ENCODE results near the gene C3orf18. TPM values are rescaled to one million over a fixed set of nuclear protein-coding genes. Genes with fewer than 3 reads are reported as not detected.

The C3orf18 gene
- total RNA-seq, 1 experiment from 2014 or later, result 5.0 TPM

DNA sequence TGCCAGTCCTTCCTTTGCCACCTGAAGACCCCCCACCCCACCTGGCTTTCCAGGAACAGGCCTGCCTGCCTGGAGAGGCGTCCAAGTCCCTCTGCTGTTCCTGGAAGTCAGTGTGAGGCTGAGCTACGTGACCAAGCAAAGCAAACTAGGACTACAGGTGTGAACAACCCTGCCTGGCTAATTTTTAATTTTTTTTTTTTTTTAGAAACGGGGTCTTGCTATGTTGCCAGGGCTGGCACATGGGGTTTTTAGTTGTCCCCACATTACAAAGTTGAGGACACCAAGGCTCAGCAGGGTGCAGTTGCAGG is 19.2 kb upstream of the C3orf18 start:
- H3K27me3 ChIP-seq (ENCODE audit: control insufficient read depth, insufficient read depth, low read length), result no peaks in the 10 kb centered on the region
- no TSS peak for BruUV-seq (replicated peaks)
- H3K36me3 ChIP-seq (ENCODE audit: control insufficient read depth, insufficient read depth, low read length), result no peaks in the 10 kb centered on the region
- no peak for DNase-seq (ENCODE audit: low read depth, low spot score)
- no peak for ATAC-seq
- H3K9me3 ChIP-seq (ENCODE audit: control insufficient read depth, insufficient read depth, low read depth, low read length), result no peaks in the 10 kb centered on the region
- TF ChIP-seq TCF7L2 (IDR thresholded peaks at IDR 0.05; ENCODE audit: low read depth, low read length) (no peak), POLR2AphosphoS5 (IDR thresholded peaks at IDR 0.05; ENCODE audit: low read depth, low read length) (no peak), SIN3A (IDR thresholded peaks at IDR 0.05; ENCODE audit: borderline replicate concordance, insufficient read depth, low read depth, low read length) (no peak)
- TF ChIP-seq, protein P1, sequence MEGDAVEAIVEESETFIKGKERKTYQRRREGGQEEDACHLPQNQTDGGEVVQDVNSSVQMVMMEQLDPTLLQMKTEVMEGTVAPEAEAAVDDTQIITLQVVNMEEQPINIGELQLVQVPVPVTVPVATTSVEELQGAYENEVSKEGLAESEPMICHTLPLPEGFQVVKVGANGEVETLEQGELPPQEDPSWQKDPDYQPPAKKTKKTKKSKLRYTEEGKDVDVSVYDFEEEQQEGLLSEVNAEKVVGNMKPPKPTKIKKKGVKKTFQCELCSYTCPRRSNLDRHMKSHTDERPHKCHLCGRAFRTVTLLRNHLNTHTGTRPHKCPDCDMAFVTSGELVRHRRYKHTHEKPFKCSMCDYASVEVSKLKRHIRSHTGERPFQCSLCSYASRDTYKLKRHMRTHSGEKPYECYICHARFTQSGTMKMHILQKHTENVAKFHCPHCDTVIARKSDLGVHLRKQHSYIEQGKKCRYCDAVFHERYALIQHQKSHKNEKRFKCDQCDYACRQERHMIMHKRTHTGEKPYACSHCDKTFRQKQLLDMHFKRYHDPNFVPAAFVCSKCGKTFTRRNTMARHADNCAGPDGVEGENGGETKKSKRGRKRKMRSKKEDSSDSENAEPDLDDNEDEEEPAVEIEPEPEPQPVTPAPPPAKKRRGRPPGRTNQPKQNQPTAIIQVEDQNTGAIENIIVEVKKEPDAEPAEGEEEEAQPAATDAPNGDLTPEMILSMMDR (IDR thresholded peaks at IDR 0.05), result no peak
- TF ChIP-seq, protein P2, sequence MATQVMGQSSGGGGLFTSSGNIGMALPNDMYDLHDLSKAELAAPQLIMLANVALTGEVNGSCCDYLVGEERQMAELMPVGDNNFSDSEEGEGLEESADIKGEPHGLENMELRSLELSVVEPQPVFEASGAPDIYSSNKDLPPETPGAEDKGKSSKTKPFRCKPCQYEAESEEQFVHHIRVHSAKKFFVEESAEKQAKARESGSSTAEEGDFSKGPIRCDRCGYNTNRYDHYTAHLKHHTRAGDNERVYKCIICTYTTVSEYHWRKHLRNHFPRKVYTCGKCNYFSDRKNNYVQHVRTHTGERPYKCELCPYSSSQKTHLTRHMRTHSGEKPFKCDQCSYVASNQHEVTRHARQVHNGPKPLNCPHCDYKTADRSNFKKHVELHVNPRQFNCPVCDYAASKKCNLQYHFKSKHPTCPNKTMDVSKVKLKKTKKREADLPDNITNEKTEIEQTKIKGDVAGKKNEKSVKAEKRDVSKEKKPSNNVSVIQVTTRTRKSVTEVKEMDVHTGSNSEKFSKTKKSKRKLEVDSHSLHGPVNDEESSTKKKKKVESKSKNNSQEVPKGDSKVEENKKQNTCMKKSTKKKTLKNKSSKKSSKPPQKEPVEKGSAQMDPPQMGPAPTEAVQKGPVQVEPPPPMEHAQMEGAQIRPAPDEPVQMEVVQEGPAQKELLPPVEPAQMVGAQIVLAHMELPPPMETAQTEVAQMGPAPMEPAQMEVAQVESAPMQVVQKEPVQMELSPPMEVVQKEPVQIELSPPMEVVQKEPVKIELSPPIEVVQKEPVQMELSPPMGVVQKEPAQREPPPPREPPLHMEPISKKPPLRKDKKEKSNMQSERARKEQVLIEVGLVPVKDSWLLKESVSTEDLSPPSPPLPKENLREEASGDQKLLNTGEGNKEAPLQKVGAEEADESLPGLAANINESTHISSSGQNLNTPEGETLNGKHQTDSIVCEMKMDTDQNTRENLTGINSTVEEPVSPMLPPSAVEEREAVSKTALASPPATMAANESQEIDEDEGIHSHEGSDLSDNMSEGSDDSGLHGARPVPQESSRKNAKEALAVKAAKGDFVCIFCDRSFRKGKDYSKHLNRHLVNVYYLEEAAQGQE (IDR thresholded peaks at IDR 0.05; ENCODE audit: insufficient read depth in 1 of 2, low read depth in 2 of 2, low read length in 1 of 2), result no peak
- in situ Hi-C loops (cut with HindIII; ENCODE audit: low pct_unique_long_range_greater_than_20kb, low sequenced_read_pairs) (no loop called here), intact Hi-C loops (cut with micrococcal nuclease; ENCODE audit: unreplicated experiment) (no loop called here)
- no peak overlapping the region for H3K27ac ChIP-seq (ENCODE audit: low read length)
- ChIA-PET CTCF (no interaction called here), POLR2A (no interaction called here)
- no peak overlapping the region for H3K4me3 ChIP-seq (ENCODE audit: low read depth in 2 of 2, low read length in 2 of 2)
- H3K4me1 ChIP-seq (ENCODE audit: control insufficient read depth, insufficient read depth, low read length), result no peaks in the 10 kb centered on the region

DNA sequence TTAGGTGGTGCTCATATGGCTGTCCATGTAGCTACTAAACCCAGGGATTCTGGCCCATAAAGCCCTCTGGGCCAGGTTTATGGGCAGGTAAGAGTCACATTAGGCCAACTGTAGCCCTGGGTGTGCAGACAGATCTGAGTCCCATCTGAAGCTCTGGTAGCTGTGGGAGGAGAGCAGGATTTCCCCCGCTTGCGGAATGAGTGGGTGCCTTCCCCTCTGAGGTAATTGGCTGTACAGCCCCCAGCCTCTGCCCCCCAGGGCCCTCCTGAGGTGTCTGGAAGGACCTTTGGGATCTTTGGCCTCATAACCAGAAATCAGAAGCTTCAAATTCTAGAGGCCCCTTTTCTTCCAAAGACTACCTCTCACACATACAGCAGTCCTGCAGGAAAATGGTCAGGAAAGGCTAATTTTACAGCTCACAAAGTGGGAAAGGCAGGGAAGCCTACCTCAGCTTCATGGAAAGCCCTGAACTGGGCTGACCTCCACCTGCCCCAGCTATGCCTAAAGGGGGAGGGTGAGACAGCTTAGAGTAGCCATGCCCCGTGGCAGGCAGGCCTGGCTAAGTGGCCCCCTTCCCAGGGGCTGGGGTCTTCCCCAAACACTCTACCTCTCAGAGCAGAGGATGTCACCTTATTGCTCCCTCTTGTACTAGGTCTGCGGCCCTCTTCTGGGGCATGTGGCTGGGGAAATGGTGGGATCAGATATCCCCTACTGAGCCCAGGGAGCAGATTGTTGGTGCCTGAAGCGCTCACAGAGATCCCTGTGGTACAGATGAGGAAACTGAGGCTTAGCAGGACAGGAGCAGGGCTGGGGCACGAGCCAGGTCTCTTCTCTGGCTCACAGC is 18.6 kb upstream of the C3orf18 start:
- ChIA-PET POLR2A (no interaction called here), CTCF (no interaction called here)
- DNase-seq (ENCODE audit: low read depth, low spot score), result no peak
- Histone ChIP-seq H3K27ac (ENCODE audit: low read length) (no peak overlapping the region), H3K36me3 (ENCODE audit: control insufficient read depth, insufficient read depth, low read length) (no peaks in the 10 kb centered on the region), H3K4me3 (ENCODE audit: low read depth in 2 of 2, low read length in 2 of 2) (no peak overlapping the region), H3K4me1 (ENCODE audit: control insufficient read depth, insufficient read depth, low read length) (no peaks in the 10 kb centered on the region), H3K27me3 (ENCODE audit: control insufficient read depth, insufficient read depth, low read length) (no peaks in the 10 kb centered on the region), H3K9me3 (ENCODE audit: control insufficient read depth, insufficient read depth, low read depth, low read length) (no peaks in the 10 kb centered on the region)
- in situ Hi-C loops (cut with HindIII; ENCODE audit: low pct_unique_long_range_greater_than_20kb, low sequenced_read_pairs) (no loop called here), intact Hi-C loops (cut with micrococcal nuclease; ENCODE audit: unreplicated experiment) (no loop called here)
- TF ChIP-seq SIN3A (IDR thresholded peaks at IDR 0.05; ENCODE audit: borderline replicate concordance, insufficient read depth, low read depth, low read length) (no peak), POLR2AphosphoS5 (IDR thresholded peaks at IDR 0.05; ENCODE audit: low read depth, low read length) (no peak), TCF7L2 (IDR thresholded peaks at IDR 0.05; ENCODE audit: low read depth, low read length) (no peak)
- TF ChIP-seq, protein P2 (IDR thresholded peaks at IDR 0.05; ENCODE audit: insufficient read depth in 1 of 2, low read depth in 2 of 2, low read length in 1 of 2), result no peak
- TF ChIP-seq, protein P1 (IDR thresholded peaks at IDR 0.05), result no peak
- no TSS peak for BruUV-seq (replicated peaks)
- no peak for ATAC-seq

Data from Panc1 (cell line).